Hepatocyte (in vitro differentiated cells): Measurements from ENCODE around the gene LGALS3BP. TPM values are rescaled to one million over a fixed set of nuclear protein-coding genes. Genes with fewer than 3 reads are reported as not detected.

Experiments
- DNase-seq: peaks from one replicate; pipeline ENCODE4 v3.0.0-alpha.2; 2016; ENCODE audit warnings: low spot score
- H2AFZ ChIP-seq: fragments of 200-600 bp; sonication (generic); 2 replicates; pipeline ENCODE4 v1.6.0; 2016; ENCODE audit warnings: antibody characterized with exemption, mild to moderate bottlenecking
- H3K27ac ChIP-seq: fragments of 200-600 bp; sonication (generic); 2 replicates; pipeline ENCODE4 v1.5.1; 2016; ENCODE audit warnings: mild to moderate bottlenecking
- H3K27me3 ChIP-seq: fragments of 200-600 bp; sonication (generic); 2 replicates; pipeline ENCODE4 v1.6.1; 2016
- H3K36me3 ChIP-seq: fragments of 200-600 bp; sonication (generic); replicated peaks from 2 replicates; pipeline ENCODE4 v1.5.1; 2016; ENCODE audit warnings: low read depth; ENCODE audit not compliant: insufficient read depth
- H3K4me1 ChIP-seq: fragments of 200-600 bp; sonication (generic); 2 replicates; pipeline ENCODE4 v1.5.1; 2016; ENCODE audit warnings: mild to moderate bottlenecking, moderate library complexity; ENCODE audit not compliant: insufficient read depth
- H3K4me2 ChIP-seq: fragments of 200-600 bp; sonication (generic); 2 replicates; pipeline ENCODE4 v1.6.0; 2016
- H3K4me3 ChIP-seq: fragments of 200-600 bp; sonication (generic); 2 replicates; pipeline ENCODE4 v1.5.1; 2016; ENCODE audit warnings: mild to moderate bottlenecking
- H3K79me2 ChIP-seq: fragments of 200-600 bp; sonication (generic); 2 replicates; pipeline ENCODE4 v1.6.0; 2017; ENCODE audit warnings: mild to moderate bottlenecking
- H3K9me2 ChIP-seq: fragments of 200-600 bp; sonication (generic); replicated peaks from 2 replicates; pipeline ENCODE4 v1.6.0; 2017; ENCODE audit warnings: mild to moderate bottlenecking; ENCODE audit not compliant: insufficient read depth
- H3K9me3 ChIP-seq: fragments of 200-600 bp; sonication (generic); 2 replicates; pipeline ENCODE4 v1.5.1; 2016; ENCODE audit warnings: low read depth, mild to moderate bottlenecking
- H4K20me1 ChIP-seq: fragments of 200-600 bp; sonication (generic); 2 replicates; pipeline ENCODE4 v1.6.0; 2016; ENCODE audit warnings: mild to moderate bottlenecking; ENCODE audit not compliant: insufficient read depth, poor library complexity, severe bottlenecking
- CTCF ChIP-seq: fragments of 200-600 bp; sonication (generic); IDR thresholded peaks from 2 replicates; pipeline ENCODE4 v1.5.1; 2016; ENCODE audit warnings: antibody characterized with exemption, mild to moderate bottlenecking; ENCODE audit not compliant: poor library complexity
- EZH2 ChIP-seq: fragments of 200-600 bp; sonication (generic); IDR thresholded peaks from 2 replicates; pipeline ENCODE4 v1.6.1; 2016; ENCODE audit warnings: antibody characterized with exemption, mild to moderate bottlenecking, borderline replicate concordance
- EZH2phosphoT487 ChIP-seq: fragments of 200-600 bp; sonication (generic); IDR thresholded peaks from one replicate; pipeline ENCODE4 v1.6.1; 2018; ENCODE audit warnings: antibody characterized with exemption, mild to moderate bottlenecking, low read depth, moderate library complexity; ENCODE audit not compliant: unreplicated experiment, severe bottlenecking
- WGBS: methylation state at CpG from one replicate; pipeline ENCODE4 v1.1.6; 2016; ENCODE audit warnings: low lambda C conversion rate; ENCODE audit errors: missing lambda C conversion rate; 5-methylcytosine and 5-hydroxymethylcytosine counted together
- polyA plus RNA-seq: library from polyadenylated mRNA; unstranded; fragments of >200 nt; fragmentation: Nextera tagmentation; extraction: Ambion mirVana; gene quantifications from 2 replicates; pipeline ENCODE4 v1.2.1, GENCODE V29; 2016
- total RNA-seq: library from RNA; depleted of rRNA; stranded (reverse); fragments of >200 nt; gene quantifications from 2 replicates; pipeline ENCODE4 v1.2.3, GENCODE V29; 2014

Gene LGALS3BP
- total and polyA plus RNA-seq, 2 experiments from 2014 or later, result 305 to 787 TPM

- Histone ChIP-seq H3K27ac (peak overlapping the region; percentile 72), H2AFZ (no peak overlapping the region)
- 48% methylated on average over 16 of the region's 16 CpGs for WGBS
Observed at GRCh38 chr17:79027925-79028491, 48.3 kb upstream of the LGALS3BP start.

GRCh38 chr17:79027274-79027924 lies 47.7 kb upstream of the LGALS3BP start:
- Histone ChIP-seq H2AFZ (no peak overlapping the region), H3K4me3 (no peak overlapping the region), H3K27ac (peak overlapping the region; percentile 72), H3K27me3 (no peaks in the 10 kb centered on the region), H3K4me2 (peak overlapping the region; percentile 67), H3K79me2 (no peaks in the 10 kb centered on the region), H3K9me2 (no peaks in the 10 kb centered on the region), H3K4me1 (peaks cover 41% of the 10 kb centered on the region), H4K20me1 (no peaks in the 10 kb centered on the region), H3K9me3 (no peaks in the 10 kb centered on the region), H3K36me3 (no peaks in the 10 kb centered on the region)
- WGBS, result 41% methylated on average over 10 of the region's 10 CpGs
- DNase-seq, result peak; percentile 57
- TF ChIP-seq CTCF (no peak), EZH2phosphoT487 (no peak), EZH2 (no peak)

More at GRCh38 chr17:79027925-79028491, 48.3 kb upstream of the LGALS3BP start:
- Histone ChIP-seq H3K4me3 (no peak overlapping the region), H3K4me2 (peak overlapping the region; percentile 67), H3K79me2 (no peaks in the 10 kb centered on the region), H4K20me1 (no peaks in the 10 kb centered on the region), H3K9me3 (no peaks in the 10 kb centered on the region), H3K4me1 (peaks cover 41% of the 10 kb centered on the region), H3K36me3 (no peaks in the 10 kb centered on the region), H3K27me3 (no peaks in the 10 kb centered on the region), H3K9me2 (no peaks in the 10 kb centered on the region)
- no peak for TF ChIP-seq EZH2
- TF ChIP-seq EZH2phosphoT487, result no peak
- TF ChIP-seq CTCF, result no peak
- DNase-seq, result no peak

GRCh38 chr17:79026376-79027273 lies 46.9 kb upstream of the LGALS3BP start:
- TF ChIP-seq EZH2, result no peak
- no peak for TF ChIP-seq EZH2phosphoT487
- TF ChIP-seq CTCF, result no peak
- H3K9me3 ChIP-seq, result no peaks in the 10 kb centered on the region
- peaks cover 41% of the 10 kb centered on the region for H3K4me1 ChIP-seq
- no peak overlapping the region for H3K4me3 ChIP-seq
- 80% methylated on average over 15 of the region's 16 CpGs for WGBS
- no peak for DNase-seq
- H3K27me3 ChIP-seq, result no peaks in the 10 kb centered on the region
- no peaks in the 10 kb centered on the region for H3K9me2 ChIP-seq
- H2AFZ ChIP-seq, result no peak overlapping the region
- H3K27ac ChIP-seq, result peak overlapping the region; percentile 72
- H4K20me1 ChIP-seq, result no peaks in the 10 kb centered on the region
- peak overlapping the region; percentile 67 for H3K4me2 ChIP-seq
- H3K36me3 ChIP-seq, result no peaks in the 10 kb centered on the region
- H3K79me2 ChIP-seq, result no peaks in the 10 kb centered on the region
